DND-41 (cell line): Measurements from ENCODE around the gene XXYLT1.

Experiments
- ATAC-seq: fragments of 200-7000 bp; cut with Tn5 transposase; 3 replicates; pipeline ENCODE4 v1.9.1; 2021; ENCODE audit warnings: low read depth; ENCODE audit not compliant: insufficient read depth
- DNase-seq: peaks from one replicate; pipeline ENCODE4 v3.0.0-alpha.2; 2020
- H2AFZ ChIP-seq: 2 replicates; pipeline ENCODE4 v1.6.0; 2012; ENCODE audit warnings: low read depth, low read length
- H3K27ac ChIP-seq: 2 replicates; pipeline ENCODE4 v1.5.1; 2012; ENCODE audit warnings: low read length, inconsistent platforms
- H3K27me3 ChIP-seq: fragments of 200-600 bp; sonication (generic); 2 replicates; pipeline ENCODE4 v1.6.0; 2012; ENCODE audit warnings: low read length, mild to moderate bottlenecking, inconsistent platforms; ENCODE audit not compliant: insufficient read depth, poor library complexity
- H3K36me3 ChIP-seq: 2 replicates; pipeline ENCODE4 v1.5.1; 2012; ENCODE audit warnings: low read length, inconsistent platforms; ENCODE audit not compliant: insufficient read depth
- H3K4me1 ChIP-seq: 2 replicates; pipeline ENCODE4 v1.5.1; 2012; ENCODE audit warnings: mild to moderate bottlenecking, low read length; ENCODE audit not compliant: insufficient read depth
- H3K4me2 ChIP-seq: 2 replicates; pipeline ENCODE4 v1.6.0; 2012; ENCODE audit warnings: mild to moderate bottlenecking, moderate library complexity, low read length, inconsistent platforms; ENCODE audit not compliant: insufficient read depth
- H3K4me3 ChIP-seq, 2 experiments: fragments of 200-600 bp in 1 of 2; shearing (Covaris generic) in 1 of 2; 2 replicates each; pipeline ENCODE4 v1.5.1; 2012 to 2016; ENCODE audit warnings: inconsistent platforms in 2 of 2, low read length in 2 of 2, mild to moderate bottlenecking in 2 of 2, low read depth in 1 of 2, moderate library complexity in 1 of 2
- H3K79me2 ChIP-seq: 2 replicates; pipeline ENCODE4 v1.6.0; 2012; ENCODE audit warnings: low read length, inconsistent platforms; ENCODE audit not compliant: insufficient read depth
- H3K9ac ChIP-seq: 2 replicates; pipeline ENCODE4 v1.6.0; 2012; ENCODE audit warnings: low read depth, mild to moderate bottlenecking, inconsistent platforms, low read length, moderate library complexity
- H3K9me3 ChIP-seq: 2 replicates; pipeline ENCODE4 v1.5.1; 2012; ENCODE audit warnings: low read length, moderate library complexity, mild to moderate bottlenecking, inconsistent platforms; ENCODE audit not compliant: insufficient read depth, severe bottlenecking
- H4K20me1 ChIP-seq: 2 replicates; pipeline ENCODE4 v1.6.0; 2012; ENCODE audit warnings: low read length; ENCODE audit not compliant: insufficient read depth
- CTCF ChIP-seq: IDR thresholded peaks from 2 replicates; pipeline ENCODE4 v1.5.1; 2012; ENCODE audit warnings: borderline replicate concordance, low read length, moderate library complexity, mild to moderate bottlenecking; ENCODE audit not compliant: poor library complexity, severe bottlenecking; ENCODE audit errors: extremely low read depth
- EZH2 ChIP-seq: IDR thresholded peaks from 3 replicates; pipeline ENCODE4 v1.6.1; 2012; ENCODE audit warnings: borderline replicate concordance, low read depth, mild to moderate bottlenecking, moderate library complexity, low read length, inconsistent platforms; ENCODE audit not compliant: severe bottlenecking

XXYLT1 gene

DNA sequence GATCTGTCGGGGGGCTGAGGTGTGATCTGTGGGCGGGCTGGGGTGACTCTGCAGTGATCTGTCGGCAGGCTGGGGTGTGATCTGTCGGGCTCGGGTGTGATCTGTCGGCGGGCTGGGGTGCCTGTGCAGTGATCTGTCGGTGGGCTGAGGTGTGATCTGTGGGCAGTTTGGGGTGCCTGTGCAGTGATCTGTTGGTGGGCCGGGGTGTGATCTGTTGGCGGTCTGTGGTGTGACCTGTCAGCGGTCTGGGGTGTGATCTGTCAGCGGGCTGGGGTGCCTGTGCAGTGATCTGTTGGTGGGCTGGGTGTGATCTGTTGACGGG, 205.1 kb downstream of the XXYLT1 start:
- no peaks in the 10 kb centered on the region for H3K9me3 ChIP-seq
- no peaks in the 10 kb centered on the region for H3K27me3 ChIP-seq
- peaks cover 14% of the 10 kb centered on the region for H3K36me3 ChIP-seq
- no peaks in the 10 kb centered on the region for H3K4me1 ChIP-seq
- H3K4me3 ChIP-seq: no peak overlapping the region
- H3K79me2 ChIP-seq: no peaks in the 10 kb centered on the region
- H2AFZ ChIP-seq: no peak overlapping the region
- H3K27ac ChIP-seq: no peak overlapping the region
- no peaks in the 10 kb centered on the region for H4K20me1 ChIP-seq
- no peak overlapping the region for H3K4me2 ChIP-seq
- H3K9ac ChIP-seq: no peak overlapping the region
- no peak for ATAC-seq
- no peak for DNase-seq
- TF ChIP-seq EZH2: no peak
- no peak for TF ChIP-seq CTCF

- no peaks in the 10 kb centered on the region for H3K4me1 ChIP-seq
- H3K79me2 ChIP-seq: no peaks in the 10 kb centered on the region
- H3K27ac ChIP-seq: no peak overlapping the region
- H2AFZ ChIP-seq: no peak overlapping the region
- DNase-seq (no peak), ATAC-seq (no peak)
- H3K4me3 ChIP-seq: no peak overlapping the region
- H3K27me3 ChIP-seq: no peaks in the 10 kb centered on the region
- no peaks in the 10 kb centered on the region for H4K20me1 ChIP-seq
- H3K36me3 ChIP-seq: peaks cover 14% of the 10 kb centered on the region
- no peaks in the 10 kb centered on the region for H3K9me3 ChIP-seq
- TF ChIP-seq CTCF (no peak), EZH2 (no peak)
- H3K9ac ChIP-seq: no peak overlapping the region
- H3K4me2 ChIP-seq: no peak overlapping the region
Measured at GRCh38 chr3:195065142-195065863, 205.7 kb downstream of the XXYLT1 start.

- ATAC-seq: peak; percentile 37; the same call in 1 of the 3 replicates
- H3K4me2 ChIP-seq: no peak overlapping the region
Measured at GRCh38 chr3:195064300-195064931, 206.5 kb downstream of the XXYLT1 start.

More at GRCh38 chr3:195064300-195064931, 206.5 kb downstream of the XXYLT1 start:
- no peaks in the 10 kb centered on the region for H3K27me3 ChIP-seq
- no peaks in the 10 kb centered on the region for H3K79me2 ChIP-seq
- no peak overlapping the region for H3K4me3 ChIP-seq
- H3K36me3 ChIP-seq: peaks cover 8% of the 10 kb centered on the region
- H4K20me1 ChIP-seq: no peaks in the 10 kb centered on the region
- TF ChIP-seq EZH2 (no peak), CTCF (no peak)
- no peak for DNase-seq
- no peaks in the 10 kb centered on the region for H3K9me3 ChIP-seq
- H3K27ac ChIP-seq: no peak overlapping the region
- no peak overlapping the region for H2AFZ ChIP-seq
- no peak overlapping the region for H3K9ac ChIP-seq
- H3K4me1 ChIP-seq: no peaks in the 10 kb centered on the region
